ENCODE results near the gene IQCF6.
"Not testable (repeated sequence)": the region's sequence is repeated elsewhere in the genome, so short reads cannot be mapped to it uniquely, and the experiment has no call there.

The IQCF6 gene

DNA sequence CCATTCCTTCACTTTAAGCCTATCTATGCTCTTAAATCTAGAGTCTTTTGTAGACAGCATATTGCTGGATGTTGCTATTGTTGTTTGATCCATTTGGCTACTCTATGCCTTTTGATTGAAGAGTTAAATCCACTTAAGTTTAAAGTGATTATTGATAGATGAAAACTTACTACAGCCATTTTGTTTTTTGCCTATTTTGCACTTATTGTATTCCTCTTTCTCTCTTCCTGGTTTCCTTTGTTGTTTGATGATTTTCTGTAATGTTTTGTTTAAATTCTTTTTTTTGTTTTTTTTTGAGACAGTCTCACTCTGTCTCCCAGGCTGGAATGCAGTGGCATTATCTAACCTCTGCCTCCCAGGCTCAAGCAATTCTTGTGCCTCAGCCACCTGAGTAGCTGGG is 19.8 kb downstream of the IQCF6 start:
- DNase-seq = no peak

GRCh38 chr3:51753763-51754750 is 25.0 kb downstream of the IQCF6 start:
- DNase-seq = not testable (repeated sequence)

- no peak for DNase-seq
These were observed 27.8 kb downstream of the IQCF6 start for GRCh38 chr3:51751287-51751686.

DNA sequence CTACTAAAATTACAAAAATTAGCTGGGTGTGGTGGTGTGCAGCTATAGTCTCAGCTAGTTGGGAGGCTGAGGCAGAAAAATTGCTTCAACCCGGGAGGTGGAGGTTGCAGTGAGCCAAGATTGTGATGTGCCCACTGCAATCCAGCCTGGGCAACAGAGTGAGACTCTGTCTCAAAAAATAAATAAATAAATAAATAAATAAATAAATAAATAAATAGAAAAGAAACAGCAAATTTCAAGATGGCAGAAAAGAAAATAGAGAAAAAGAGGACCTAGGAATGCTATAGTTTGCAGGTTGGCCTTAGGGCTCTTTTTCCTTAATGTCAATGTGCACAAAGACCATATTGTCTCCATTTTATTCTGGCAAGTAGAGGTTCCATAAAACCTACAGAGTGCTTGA is 28.2 kb downstream of the IQCF6 start:
- DNase-seq = no peak

- no peak for DNase-seq
These were observed 30.7 kb downstream of the IQCF6 start for GRCh38 chr3:51748327-51748726.

GRCh38 chr3:51747840-51748239 is 31.2 kb downstream of the IQCF6 start:
- DNase-seq = no peak

GRCh38 chr3:51742978-51743377 is 36.1 kb downstream of the IQCF6 start:
- not testable (repeated sequence) for DNase-seq

DNA sequence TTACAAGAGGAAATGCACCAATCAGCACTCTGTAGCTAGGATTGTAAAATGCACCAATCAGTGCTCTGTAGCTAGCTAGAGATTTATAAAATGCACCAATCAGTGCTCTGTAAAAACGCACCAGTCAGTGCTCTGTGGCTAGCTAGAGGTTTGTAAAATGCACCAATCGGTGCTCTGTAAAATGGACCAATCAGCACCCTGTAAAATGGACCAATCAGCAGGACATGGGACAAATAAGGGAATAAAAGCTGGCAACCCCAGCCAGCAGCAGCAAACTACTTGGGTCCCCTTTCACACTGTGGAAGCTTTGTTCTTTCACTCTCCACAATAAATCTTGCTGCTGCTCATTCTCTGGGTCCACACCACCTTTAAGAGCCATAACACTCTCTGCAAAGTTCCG is 36.7 kb downstream of the IQCF6 start:
- DNase-seq = not testable (repeated sequence)

DNA sequence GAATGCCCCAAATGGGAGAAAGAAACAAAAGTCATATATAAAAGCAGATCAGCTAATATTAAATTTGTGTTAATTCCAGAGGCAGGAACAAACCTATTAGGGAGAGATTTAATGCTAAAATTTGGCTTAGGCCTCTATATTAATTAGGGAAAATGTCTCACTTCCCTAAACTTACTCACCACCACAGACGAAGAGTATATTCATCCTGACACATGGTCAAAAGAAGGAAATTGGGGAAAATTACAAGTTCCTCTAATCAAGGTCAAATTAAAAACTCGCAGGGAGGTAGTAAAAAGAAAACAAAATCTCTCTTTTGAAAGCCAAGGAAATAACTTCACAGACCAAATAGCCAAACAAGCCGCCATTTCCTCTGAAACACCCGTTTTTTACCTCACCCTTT is 39.9 kb downstream of the IQCF6 start:
- no peak for DNase-seq

- no peak for DNase-seq
These were observed 43.1 kb downstream of the IQCF6 start for GRCh38 chr3:51735950-51736349.

DNA sequence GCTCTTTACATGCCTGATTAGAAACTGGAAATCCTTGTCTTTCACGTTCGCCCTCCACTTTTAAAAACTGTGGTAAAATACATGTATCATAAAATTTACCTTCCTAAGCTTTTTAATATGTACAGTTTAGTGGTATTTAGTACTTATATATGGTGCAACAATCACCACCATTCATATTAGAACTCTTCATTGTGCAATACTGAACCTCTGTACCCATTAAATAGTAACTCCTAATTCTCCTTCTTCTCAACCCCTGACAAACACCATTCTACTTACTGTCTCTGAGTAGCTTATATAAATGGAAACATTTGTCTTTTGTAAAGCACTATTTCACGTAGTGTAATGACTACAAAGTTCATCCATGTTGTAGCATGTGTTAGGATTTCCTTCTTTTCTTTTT is 44.0 kb downstream of the IQCF6 start:
- DNase-seq = no peak

GRCh38 chr3:51734572-51734907 is 44.5 kb downstream of the IQCF6 start:
- no peak for DNase-seq

DNA sequence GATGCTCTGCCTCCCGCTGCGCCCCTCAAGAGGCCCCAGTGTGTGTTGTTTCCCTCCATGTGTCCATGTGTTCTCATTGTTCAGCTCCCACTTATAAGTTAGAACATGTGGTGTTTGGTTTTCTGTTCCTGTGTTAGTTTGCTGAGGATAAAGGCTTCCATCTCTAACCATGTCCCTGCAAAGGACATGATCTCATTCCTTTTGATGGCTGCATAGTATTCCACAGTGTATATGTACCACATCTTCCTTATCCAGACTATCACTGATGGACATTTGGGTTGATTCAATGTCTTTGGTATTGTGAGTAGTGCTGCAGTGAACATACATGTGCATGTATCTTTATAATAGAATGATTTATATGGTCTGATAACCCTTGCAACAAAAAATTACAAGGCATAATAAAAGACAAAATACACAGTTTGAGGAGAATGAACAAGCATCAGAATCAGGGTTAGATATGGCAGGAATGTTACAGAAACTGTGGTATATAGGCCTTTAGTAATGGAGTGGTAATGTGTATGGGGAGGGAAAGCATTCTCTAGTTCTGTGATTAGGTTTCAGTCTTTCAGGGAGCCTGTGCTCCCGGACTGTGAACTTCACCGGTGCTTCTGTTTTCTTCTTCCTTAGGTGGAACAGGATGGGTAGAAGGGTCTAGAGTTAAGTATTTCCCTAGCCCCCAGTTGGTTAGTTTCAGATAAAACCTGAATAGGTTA is 45.0 kb downstream of the IQCF6 start:
- DNase-seq = no peak

- no peak for DNase-seq
These were observed 49.9 kb downstream of the IQCF6 start for GRCh38 chr3:51729042-51729633.
